Activated CD4-positive, CD25-positive, alpha-beta regulatory T cell treated with anti-CD3 and anti-CD28 coated beads, Interleukin-2, amount 50 U/mL, for 72 hours (primary cell): ENCODE results near the gene MPV17.

Experiments used
- DNase-seq: peaks from one replicate; pipeline ENCODE4 v3.0.0; 2021

MPV17 gene

GRCh38 chr2:27263287-27264252 is 59.3 kb downstream of the MPV17 start:
- no peak for DNase-seq

DNA sequence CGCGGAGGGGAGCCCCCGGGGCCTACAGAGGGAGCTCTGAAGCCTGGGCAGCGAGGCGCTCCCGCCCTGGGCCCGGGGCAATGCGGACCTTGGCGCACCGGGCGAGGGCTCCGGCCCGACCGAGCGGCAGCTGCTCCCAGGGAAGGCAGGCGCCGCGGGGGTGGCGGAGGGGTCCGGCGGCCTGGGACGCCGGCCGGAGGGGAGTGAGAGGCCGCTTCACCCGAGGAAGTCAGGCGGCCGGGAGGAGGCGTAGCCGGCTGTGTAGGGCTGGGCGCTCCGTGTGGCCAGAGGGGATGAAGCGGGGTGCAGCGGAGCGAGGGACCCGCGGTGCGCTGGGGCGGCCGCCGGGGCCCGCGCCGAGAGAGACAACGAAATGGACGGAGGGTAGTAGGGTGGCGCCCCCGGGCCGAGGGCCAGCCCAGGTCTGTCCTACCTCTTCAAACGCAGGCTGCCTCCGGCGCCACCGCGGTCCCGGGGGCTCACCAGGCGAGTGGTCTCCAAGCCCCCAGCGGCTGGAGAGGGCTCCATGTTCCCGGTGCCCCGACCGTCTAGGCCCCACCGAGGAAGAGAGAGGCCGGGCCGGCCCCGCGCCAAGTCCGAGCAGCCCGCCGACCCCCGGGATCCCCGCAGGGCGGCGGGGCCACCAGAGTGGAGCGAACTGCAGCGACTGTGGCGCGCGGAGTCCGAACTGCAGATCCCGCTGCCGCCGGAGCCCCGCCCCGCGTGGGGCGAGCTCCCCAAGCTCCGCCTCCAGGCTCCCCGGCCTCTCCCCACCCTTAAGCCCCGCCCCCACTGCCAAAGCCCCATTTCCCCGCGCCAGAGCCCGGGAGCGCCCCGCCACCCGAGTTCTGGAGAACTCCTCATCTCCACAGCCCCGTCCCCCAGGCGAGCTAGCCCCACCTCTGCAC is 60.3 kb downstream of the MPV17 start, which contains the start of gene SLC30A3:
Gene SLC30A3, minus strand, starts transcription at position 669 of the 908 bp plus-strand sequence. Its CDS starts 141 bp downstream, at position 528.
- DNase-seq: peak; percentile 53

GRCh38 chr2:27261926-27262298 is 61.0 kb downstream of the MPV17 start:
- no peak for DNase-seq

DNA sequence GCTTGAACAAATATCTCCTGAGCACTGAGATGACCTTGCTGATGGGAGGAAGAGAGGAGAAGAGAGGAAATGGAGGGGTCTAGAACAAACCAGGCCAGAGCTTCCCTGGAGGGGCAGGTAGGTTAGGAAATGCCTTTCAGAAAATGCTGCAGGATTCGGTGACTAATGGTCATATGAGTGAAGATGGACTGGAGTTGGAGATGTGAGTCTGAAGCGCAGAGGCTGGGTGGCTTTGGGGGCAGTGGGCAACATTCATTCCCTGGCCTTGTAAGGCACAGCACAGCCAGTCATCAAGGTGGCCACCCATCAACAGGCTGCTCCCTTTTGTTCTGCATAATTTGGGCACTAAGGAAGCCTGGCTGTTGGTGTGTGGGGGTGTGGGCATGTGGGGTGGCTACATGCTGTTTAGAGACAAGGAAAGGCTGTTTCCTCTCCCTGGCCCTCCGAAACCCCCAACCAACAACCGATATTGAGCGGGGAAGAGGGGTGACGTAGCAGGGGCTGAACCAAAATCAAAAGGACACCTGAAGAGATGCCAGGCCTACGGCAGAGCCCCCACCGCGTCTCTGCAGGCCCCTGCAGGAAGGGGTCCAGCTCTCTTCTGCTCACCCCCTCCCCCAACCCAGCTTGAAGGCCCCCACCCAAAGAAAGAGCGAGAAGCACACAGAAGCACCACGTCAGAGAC is 61.5 kb downstream of the MPV17 start:
- DNase-seq: no peak
